HG02870 (cell line): ENCODE results near the gene WWOX.
"Not testable (repeated sequence)": the region's sequence is repeated elsewhere in the genome, so short reads cannot be mapped to it uniquely, and the experiment has no call there.

Experiments used
- ATAC-seq: cut with Tn5 transposase; IDR thresholded peaks from one replicate; pipeline ENCODE4 v1.9.1; 2021; ENCODE audit warnings: mild to moderate bottlenecking, moderate library complexity; ENCODE audit not compliant: unreplicated experiment

The WWOX gene

GRCh38 chr16:78663690-78664089, 564.2 kb downstream of the WWOX start:
- ATAC-seq: no peak

DNA sequence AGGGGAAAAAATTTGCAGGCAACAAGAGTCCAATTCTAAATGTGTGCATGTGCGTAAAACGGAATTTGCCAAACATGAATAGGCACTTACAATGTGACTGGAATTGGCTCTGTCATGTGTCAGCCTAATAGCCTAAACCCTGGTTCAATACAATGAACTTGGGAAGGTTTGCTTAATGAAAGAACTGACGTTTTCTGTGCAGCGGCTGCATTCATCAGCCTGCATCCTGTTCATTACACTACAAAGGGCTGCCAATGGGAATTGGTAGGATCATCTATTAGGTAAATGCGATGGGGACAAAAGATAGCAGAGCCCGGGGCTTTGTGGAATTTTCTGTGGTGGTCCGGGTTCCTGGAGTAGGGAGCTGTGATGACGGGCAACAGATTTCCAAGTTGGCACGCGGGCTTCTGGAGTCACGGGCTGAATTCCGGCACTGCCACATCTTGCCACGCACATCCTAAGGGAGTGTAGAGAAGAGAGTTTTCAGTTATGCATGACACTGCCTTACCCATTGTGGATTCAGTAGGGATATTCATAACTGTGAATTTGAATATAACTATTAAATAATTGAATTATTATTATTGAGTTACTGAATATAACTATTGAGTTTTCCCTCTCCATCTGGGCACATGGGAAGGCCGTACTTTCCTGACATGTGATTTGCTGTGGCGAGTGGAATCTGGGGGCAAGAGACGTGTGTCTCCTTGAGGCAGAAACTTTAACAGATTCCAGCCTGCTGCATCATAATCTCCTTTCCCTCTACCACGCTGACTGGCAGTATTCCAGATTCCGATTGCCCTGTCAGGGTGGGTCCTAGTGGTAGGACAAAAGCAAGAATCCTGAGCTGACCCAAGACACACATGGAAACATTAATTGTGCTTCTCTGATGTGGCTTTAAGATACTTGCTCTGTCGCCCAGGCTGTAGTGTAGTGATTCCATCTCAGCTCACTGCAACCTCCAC, 565.6 kb downstream of the WWOX start:
- ATAC-seq: no peak

GRCh38 chr16:78666318-78666717, 566.9 kb downstream of the WWOX start:
- ATAC-seq: no peak

GRCh38 chr16:78667675-78668074, 568.2 kb downstream of the WWOX start:
- no peak for ATAC-seq

- no peak for ATAC-seq
These were observed 568.9 kb downstream of the WWOX start for GRCh38 chr16:78668393-78668792.

DNA sequence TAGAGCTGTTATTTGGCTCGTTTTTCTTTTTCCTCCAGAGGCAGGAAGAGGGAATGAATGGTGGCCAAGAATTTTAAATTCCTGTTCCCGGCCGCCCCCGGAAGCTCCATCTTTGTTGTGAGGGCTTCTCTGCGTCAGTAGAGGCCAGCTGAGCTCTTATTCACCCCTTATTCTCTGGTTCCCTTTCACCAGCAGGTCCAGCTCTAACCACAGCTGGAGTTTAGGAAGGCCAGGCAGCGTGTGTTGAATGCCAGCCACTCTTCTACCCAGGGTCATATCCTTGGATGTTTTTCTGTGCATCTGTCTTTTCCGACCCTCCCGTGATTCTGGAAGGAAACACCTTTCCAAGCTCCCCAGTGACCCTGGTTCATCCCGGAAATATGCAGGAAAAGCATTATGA, 570.5 kb downstream of the WWOX start:
- no peak for ATAC-seq

- no peak for ATAC-seq
These were observed 573.5 kb downstream of the WWOX start for GRCh38 chr16:78672779-78673556.

- ATAC-seq: no peak
These were observed 574.4 kb downstream of the WWOX start for GRCh38 chr16:78673884-78674283.

DNA sequence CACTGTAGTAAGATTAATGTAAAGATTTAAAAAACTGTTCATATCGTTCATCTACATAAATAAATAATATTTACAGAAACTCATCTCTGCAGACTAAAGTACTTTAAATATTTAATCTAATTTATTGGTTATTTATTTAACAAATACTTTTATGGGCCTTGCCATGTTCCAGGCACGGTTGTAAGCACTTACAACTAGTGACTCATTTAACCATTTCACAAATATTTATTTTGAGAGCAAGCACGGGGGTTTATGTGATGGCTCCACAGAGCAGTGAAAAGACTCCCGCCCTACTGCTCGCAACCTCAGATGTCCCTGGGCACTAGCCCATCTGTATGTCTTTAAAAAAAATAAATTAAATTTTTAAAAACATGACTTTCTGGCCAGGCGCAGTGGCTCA, 575.9 kb downstream of the WWOX start:
- ATAC-seq: no peak

DNA sequence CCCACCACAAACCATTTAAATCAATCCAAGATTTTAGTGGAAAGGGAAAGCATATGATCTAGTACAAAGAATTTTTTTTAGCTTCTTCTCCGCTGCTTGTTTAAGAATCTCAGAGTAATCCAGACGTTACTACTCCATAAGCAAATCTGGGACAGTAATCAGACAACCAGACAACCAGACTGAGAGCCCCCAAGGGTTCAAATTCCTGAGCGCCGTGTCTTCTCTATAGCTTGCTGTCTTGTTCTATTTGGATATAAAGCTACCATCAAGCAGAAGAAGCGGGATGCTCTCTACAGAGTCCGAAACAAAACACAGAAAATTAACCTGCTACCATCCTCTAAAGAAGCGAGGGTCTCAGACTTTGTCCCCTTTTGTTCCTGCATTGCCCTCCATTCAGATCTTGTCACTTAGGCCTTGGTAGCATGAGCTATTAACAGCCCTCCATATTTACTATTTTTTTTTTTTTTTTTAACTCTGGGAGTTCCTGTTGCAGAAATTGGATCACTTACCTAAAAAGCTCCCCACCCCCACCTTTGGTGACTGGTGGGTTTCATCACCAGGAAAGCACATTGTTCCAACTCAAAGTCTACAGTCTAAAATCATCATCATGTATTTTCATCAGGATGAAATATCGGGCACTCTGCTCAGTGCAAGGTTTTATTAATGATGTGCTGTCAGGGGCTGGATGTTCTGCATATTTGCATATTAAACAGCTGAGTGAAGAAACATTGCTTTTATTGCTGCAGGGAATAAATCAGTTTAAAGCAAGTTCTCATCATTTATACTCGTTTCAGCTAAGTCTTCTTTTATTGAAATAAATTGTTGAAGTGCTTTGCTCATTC, 576.7 kb downstream of the WWOX start:
- ATAC-seq: no peak

GRCh38 chr16:78677181-78677731, 577.8 kb downstream of the WWOX start:
- ATAC-seq: no peak

DNA sequence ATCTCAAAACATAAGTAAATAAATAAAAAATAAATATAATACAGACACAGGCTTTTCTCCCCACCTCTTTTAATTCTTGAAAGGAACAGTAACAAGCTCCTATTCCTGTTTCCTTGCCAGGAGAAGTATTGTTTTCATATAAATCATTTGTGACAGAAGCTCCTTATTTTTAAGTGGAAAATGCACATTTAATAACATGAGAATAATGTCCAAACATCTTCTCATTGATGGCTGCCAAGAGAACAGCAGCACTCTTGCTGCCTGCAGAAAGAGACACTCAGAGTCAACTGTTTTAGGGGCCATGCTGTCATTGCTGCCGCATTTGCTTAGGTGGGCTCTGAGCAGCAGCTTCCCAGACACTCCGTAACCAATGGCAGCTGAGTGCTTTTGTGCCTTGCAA, 580.1 kb downstream of the WWOX start:
- no peak for ATAC-seq

GRCh38 chr16:78681743-78682142, 582.3 kb downstream of the WWOX start:
- ATAC-seq: no peak

DNA sequence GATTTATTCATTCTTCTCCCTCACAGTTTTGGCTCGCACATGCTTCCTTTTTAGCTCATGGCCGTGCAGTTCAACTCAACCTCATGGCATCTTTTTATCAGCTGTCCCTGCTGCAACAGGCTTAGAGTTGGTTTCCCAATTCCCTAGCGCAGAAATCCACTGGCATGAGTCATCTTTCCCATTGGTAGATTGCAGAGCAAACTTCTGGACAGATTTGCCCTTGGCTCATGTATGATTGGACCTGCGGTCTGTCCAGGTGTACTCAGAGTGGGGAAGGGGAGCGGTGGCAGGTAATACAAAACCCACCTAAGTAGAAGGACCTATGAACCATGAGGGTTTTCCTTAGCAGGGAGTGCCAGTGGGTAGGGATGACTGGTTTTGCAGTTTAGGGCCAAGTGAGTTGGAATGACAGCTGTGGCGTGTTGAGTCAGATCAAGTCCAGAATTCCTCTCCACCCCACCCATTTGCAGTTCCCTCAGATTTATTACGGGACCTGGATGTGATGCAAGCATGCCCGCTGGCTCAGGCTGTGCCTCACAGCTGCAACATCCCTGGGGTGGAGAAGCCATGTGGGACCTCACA, 584.7 kb downstream of the WWOX start:
- ATAC-seq: no peak

DNA sequence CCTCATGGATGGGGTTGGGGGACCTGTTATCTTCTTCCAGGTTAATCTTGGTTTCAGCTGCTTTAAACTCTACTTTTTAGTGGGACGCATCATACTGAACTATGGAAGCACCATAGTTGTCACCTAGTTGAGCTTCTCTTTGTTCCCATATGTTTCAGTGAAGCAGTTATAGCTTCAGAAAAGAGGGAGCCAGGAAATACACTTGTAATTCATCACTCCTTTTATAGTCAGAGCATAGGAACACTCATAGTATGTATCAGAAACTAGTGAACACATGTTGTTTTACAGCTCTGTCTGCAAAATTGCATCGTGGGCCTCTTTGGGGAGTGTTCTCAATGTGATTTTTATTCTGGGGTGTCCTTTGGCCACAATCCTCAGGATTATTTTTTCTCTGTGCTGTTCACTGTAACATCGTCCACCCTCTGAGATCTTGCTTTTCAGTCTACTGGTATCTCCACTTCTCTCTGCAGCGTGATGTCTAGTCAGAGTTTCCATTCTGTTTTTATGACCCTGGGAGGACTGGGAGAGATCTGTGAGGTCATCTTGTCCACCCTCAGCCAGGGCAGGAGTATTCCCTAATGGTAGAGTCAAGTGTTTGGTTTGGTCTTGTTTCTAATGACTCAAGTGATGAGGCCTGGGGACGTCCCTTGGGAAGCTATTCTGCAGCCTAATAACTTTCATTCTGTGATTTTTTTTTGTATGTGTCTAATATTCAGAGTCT, 585.4 kb downstream of the WWOX start:
- ATAC-seq: no peak

DNA sequence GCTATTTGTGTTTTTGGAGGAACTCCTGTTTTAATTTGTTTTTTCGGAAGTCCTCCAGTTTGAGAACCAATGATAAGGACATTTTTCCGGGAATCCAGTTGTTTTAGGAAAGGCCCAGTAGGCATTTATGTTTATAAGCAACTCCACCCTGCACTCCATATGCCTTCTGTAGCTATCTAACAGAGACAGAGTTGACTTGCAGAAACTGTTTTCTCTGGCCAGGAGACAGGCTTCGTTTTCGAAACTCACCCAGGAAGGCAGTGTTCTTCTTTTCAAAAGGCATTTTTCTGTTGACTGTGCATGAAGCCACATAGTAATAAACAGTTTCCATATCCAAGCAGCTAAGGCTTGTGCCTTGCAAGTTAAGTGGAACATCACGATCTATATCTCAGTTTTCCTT, 587.1 kb downstream of the WWOX start:
- ATAC-seq: no peak

- ATAC-seq: no peak
These were observed 589.6 kb downstream of the WWOX start for GRCh38 chr16:78689028-78689427.

DNA sequence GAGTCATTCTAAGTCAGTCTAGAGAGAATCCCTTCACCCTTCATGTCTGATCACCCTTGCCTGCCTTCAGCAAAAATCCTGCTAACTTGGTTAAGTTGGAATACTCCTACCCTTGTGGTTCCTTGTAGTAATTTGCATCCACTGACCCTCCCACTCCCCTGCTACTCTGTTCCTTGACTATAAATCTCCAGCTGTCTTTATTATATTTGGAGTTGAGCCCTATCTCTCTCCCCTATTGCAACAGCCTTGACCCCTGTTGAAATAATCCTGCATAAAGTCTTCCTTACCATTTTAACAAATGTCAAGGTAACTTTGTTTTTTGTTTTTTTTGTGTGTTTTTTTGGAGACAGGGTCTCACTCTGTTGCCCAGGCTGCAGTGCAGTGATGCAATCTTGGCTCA, 590.1 kb downstream of the WWOX start:
- ATAC-seq: no peak

GRCh38 chr16:78690510-78690909, 591.1 kb downstream of the WWOX start:
- ATAC-seq: no peak

DNA sequence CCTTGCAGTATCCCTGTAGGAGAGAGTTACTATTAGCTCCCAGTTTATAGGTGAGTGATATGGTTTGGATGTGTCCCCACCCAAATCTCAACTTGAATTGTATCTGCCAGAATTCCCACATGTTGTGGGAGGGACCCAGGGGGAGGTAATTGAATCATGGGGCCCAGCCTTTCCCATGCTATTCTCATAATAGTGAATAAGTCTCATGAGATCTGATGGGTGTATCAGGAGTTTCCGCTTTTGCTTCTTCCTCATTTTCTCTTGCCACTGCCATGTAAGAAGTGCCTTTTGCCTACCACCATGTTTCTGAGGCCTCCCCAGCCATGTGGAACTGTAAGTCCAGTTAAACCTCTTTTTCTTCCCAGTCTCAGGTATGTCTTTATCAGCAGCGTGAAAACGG, 592.3 kb downstream of the WWOX start:
- not testable (repeated sequence) for ATAC-seq
